Measurements from ENCODE around the gene LIME1.

Gene LIME1

DNA sequence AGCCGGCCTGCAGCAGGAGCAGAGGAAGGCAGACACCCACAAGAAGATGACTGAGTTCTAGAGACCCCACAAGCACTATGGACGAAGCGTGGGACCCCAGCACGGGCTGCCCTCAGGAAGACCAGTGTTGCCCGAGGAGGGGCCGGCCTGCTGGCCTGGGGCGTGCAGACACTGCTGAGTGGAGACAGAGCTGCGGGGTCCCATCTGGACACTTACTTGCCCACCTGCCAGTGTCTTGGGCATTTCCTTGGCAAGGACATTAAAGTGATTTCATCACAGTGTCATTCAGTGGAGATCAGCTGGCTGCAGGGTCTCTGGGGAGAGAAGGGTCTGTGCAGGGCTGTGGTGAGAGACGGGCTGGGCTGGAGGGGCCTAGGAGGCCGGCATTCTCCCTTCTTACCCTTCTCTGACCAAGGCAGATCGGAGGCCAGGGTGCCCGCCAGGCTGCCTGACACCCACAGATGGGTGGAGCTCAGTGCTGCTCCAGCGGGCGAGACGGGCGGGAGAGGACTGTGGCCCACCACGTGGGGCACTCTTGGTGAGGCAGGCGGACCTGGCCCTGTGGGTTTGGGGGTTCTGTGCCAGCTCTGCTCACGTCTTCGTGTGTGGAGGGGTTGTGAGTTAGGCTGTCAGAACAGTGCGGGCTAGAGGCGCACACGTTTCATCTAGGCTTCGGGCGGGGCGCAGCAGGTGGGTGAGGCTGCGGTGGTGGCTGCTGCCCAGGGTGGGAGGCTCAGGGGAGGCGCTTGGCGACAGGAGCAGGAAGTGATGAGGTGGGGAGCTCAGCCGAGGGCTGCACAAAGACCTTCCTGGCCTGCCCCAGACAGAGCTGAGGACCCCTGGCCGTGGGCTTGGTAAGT is at the start of gene LIME1:
LIME1 (plus strand) TSS at position 806 of the 860 bp plus-strand sequence. CDS start 886 bp downstream, outside the sequence.
- DNase-seq (ENCODE audit: insufficient read length, low spot score): no peak
- TF ChIP-seq POLR2A (IDR thresholded peaks at IDR 0.05; ENCODE audit: low read depth, low read length): no peak
- FAIRE-seq: no peak

DNA sequence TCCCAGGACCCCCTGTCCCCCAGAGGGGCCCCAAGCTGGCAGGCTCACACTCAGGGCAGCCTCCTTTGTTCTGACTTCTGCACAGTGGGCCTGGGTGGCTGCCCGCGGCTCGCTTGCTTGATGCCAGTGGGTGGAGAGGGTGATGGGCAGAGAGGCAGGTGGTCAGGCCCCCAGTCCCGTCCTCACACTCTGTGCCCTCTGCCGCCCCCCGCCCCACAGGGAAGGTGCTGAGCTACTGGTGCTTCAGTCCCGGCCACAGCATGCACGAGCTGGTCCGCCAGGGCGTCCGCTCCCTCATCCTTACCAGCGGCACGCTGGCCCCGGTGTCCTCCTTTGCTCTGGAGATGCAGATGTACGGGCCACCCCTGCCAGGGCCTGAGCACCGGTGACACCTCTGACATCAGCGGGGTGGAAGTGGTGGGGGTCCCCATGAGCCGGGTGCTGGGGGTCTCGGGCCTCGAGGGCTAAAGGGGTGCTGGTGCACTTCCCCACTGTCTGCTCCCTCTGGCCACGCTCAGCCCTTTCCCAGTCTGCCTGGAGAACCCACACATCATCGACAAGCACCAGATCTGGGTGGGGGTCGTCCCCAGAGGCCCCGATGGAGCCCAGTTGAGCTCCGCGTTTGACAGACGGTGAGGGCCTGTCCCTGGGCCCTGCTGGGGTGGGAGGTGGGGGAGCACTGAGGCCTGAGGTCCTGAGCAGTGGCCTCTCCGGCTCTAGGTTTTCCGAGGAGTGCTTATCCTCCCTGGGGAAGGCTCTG is 48.9 kb upstream of the LIME1 start:
- DNase-seq (ENCODE audit: insufficient read length, low spot score) (no peak), FAIRE-seq (no peak)
- no peak for TF ChIP-seq POLR2A (IDR thresholded peaks at IDR 0.05; ENCODE audit: low read depth, low read length)

GRCh38 chr20:63688228-63689045 is 48.0 kb upstream of the LIME1 start:
- TF ChIP-seq POLR2A (IDR thresholded peaks at IDR 0.05; ENCODE audit: low read depth, low read length): no peak
- FAIRE-seq: no peak
- DNase-seq (ENCODE audit: insufficient read length, low spot score): no peak

GRCh38 chr20:63689046-63690002 is 47.1 kb upstream of the LIME1 start:
- no peak for FAIRE-seq
- no peak for DNase-seq (ENCODE audit: insufficient read length, low spot score)
- TF ChIP-seq POLR2A (IDR thresholded peaks at IDR 0.05; ENCODE audit: low read depth, low read length): no peak

DNA sequence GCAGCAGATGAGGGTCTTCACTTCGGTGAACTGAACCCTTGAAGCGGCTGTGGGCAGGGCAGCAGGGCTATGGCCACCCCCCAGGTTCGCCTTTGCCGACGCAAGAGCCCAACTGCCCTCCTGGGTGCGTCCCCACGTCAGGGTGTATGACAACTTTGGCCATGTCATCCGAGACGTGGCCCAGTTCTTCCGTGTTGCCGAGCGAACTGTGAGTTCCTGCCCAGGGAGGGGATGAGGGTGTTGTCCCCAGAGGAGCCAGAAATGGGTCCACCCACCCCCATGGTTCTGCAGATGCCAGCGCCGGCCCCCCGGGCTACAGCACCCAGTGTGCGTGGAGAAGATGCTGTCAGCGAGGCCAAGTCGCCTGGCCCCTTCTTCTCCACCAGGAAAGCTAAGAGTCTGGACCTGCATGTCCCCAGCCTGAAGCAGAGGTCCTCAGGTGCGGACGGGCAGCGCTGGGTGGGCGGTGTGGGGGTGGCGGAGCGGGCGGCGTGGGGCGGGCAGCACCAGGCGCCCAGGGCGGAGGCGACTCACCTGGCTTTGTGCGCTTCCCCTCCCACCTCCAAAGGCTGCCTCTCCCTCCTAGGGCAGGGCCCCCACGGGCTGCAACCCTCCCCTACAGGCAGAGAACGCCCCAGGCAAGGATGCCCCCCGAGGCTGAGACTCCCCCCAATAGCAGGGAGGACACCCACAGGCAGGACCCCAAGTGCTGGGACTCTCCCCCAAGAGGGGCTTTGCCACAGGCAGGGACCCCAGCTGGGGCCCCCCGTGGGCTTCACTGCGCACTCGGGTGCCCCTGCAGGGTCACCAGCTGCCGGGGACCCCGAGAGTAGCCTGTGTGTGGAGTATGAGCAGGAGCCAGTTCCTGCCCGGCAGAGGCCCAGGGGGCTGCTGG is 46.2 kb upstream of the LIME1 start:
- no peak for TF ChIP-seq POLR2A (IDR thresholded peaks at IDR 0.05; ENCODE audit: low read depth, low read length)
- no peak for FAIRE-seq

DNA sequence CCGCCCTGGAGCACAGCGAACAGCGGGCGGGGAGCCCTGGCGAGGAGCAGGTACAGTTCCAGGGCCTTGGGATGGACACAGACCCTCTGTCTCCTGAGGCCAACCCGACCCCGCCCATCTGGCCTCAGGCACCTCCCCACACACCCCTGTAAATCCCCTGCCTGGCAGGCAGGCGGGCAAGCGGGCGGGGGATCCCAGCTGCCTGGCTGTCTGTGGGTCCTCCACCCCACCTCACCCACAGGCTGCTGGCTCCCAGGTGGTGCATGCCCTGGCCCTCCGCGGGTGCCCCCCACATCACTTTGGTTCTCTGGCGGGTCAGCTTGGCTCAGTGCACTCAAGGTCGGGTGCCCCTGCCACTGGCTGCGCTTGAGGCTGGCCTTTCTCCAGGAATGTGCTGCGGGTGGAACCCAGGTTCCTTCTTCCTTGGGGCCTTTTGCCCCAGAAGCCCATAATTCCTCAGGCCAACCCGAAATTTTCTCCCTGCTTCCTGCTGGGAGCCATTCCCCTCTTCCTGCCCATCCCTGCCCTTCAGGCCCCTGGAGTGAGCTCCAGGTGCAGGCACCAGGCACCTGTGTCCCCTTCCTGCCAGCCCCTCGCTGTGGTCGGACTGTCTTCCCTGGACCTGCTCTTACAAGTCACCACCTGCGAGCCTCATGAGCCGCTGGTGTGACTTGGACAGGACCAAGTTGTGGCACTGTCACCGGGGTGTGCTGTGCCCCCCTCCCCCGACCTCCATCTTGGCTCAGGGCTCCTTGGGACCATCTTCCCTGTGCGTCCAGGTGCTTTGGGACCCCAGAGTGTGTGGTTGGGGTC is 45.4 kb upstream of the LIME1 start:
- TF ChIP-seq POLR2A (IDR thresholded peaks at IDR 0.05; ENCODE audit: low read depth, low read length): no peak
- DNase-seq (ENCODE audit: insufficient read length, low spot score) (peak; percentile 37), FAIRE-seq (no peak)

More for the DNA sequence above, 46.2 kb upstream of the LIME1 start:
- DNase-seq (ENCODE audit: insufficient read length, low spot score): no peak

GRCh38 chr20:63691711-63692435 is 44.6 kb upstream of the LIME1 start:
- DNase-seq (ENCODE audit: insufficient read length, low spot score): peak; percentile 23
- TF ChIP-seq POLR2A (IDR thresholded peaks at IDR 0.05; ENCODE audit: low read depth, low read length): no peak
- FAIRE-seq: no peak

DNA sequence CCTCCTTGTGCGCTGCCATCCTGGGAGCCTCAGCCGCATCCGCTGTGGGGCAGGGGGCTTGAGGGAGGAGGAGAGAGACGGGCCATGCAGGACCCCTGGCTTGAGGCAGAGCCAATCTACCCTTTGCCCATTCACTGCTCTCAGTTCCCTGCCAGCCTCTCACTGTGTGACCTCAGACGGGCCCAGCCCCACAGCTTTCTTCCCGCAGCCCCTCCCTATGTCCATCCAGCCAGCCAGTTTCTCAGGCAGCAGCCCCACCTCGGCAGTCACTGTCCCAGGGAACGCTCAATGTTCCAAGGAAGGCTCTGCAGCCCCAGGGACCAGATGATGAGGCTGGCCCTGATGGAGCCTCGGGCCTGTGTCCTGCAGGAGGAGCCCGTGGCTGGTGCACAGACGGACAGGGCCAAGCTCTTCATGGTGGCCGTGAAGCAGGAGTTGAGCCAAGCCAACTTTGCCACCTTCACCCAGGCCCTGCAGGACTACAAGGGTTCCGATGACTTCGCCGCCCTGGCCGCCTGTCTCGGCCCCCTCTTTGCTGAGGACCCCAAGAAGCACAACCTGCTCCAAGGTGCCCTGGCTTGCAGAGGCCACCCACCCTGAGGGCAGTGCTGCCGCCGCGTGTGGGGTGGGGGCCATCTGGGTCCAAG is 43.9 kb upstream of the LIME1 start:
- FAIRE-seq: no peak
- no peak for TF ChIP-seq POLR2A (IDR thresholded peaks at IDR 0.05; ENCODE audit: low read depth, low read length)
- peak; percentile 46 for DNase-seq (ENCODE audit: insufficient read length, low spot score)

GRCh38 chr20:63693083-63693732 is 43.3 kb upstream of the LIME1 start:
- FAIRE-seq: no peak
- DNase-seq (ENCODE audit: insufficient read length, low spot score): no peak
- no peak for TF ChIP-seq POLR2A (IDR thresholded peaks at IDR 0.05; ENCODE audit: low read depth, low read length)
